Activated B cell treated with CpG ODN at 0.5 μM for 24 hours (primary cell): Measurements from ENCODE around the gene PRKN. TPM values are rescaled to one million over a fixed set of nuclear protein-coding genes. Genes with fewer than 3 reads are reported as not detected.

Experiments
- ATAC-seq: fragments of 200-7000 bp; cut with Tn5 transposase; one replicate; pipeline ENCODE4 v1.10.0; 2021; ENCODE audit warnings: low read depth, mild to moderate bottlenecking, moderate library complexity
- CTCF ChIA-PET: fragments of 350-600 bp; sonication (Branson Sonifier 250); formaldehyde crosslinking; loops from one replicate; lab custom pipeline; 2021; ENCODE audit warnings: antibody characterized with exemption; lab: Charles Lee
- POLR2A ChIA-PET: fragments of 350-600 bp; sonication (Branson Sonifier 250); formaldehyde crosslinking; loops from one replicate; lab custom pipeline; 2021; ENCODE audit warnings: antibody characterized with exemption; lab: Charles Lee
- DNase-seq: peaks from one replicate; pipeline ENCODE4 v3.0.0; 2022
- H3K27ac Mint-ChIP-seq: one replicate; pipeline ENCODE4 v1.8.0; 2020; ENCODE audit warnings: mixed read lengths
- H3K27me3 Mint-ChIP-seq: one replicate; pipeline ENCODE4 v1.8.0; 2021; ENCODE audit warnings: mixed read lengths
- H3K36me3 Mint-ChIP-seq: one replicate; pipeline ENCODE4 v1.8.0; 2021; ENCODE audit warnings: low read depth, mixed read lengths
- H3K4me1 Mint-ChIP-seq: one replicate; pipeline ENCODE4 v1.8.0; 2021; ENCODE audit warnings: mixed read lengths
- H3K4me3 Mint-ChIP-seq: one replicate; pipeline ENCODE4 v1.8.0; 2020; ENCODE audit warnings: mild to moderate bottlenecking, mixed read lengths
- H3K9me3 Mint-ChIP-seq: one replicate; pipeline ENCODE4 v1.8.0; 2020; ENCODE audit warnings: mixed read lengths
- CTCF ChIP-seq: fragments of 200-600 bp; IDR thresholded peaks from one replicate; pipeline ENCODE4 v1.8.0; 2022; ENCODE audit warnings: antibody characterized with exemption, mild to moderate bottlenecking
- intact Hi-C: fragments of 100-400 bp; cut with micrococcal nuclease; formaldehyde crosslinking; loops from one replicate; pipeline ENCODE4 v1.15.1; 2024
- total RNA-seq: library from RNA; stranded (reverse); gene quantifications from 2 replicates; pipeline ENCODE4 v1.2.3, GENCODE V29; 2022

Gene PRKN
- total RNA-seq, 1 donor from 2014 or later: 2.3 TPM

GRCh38 chr6:161598896-161599295 lies 1128.7 kb downstream of the PRKN start:
- no peaks in the 10 kb centered on the region for H3K4me1 Mint-ChIP-seq
- intact Hi-C loops: no loop called here
- TF ChIP-seq CTCF: no peak
- CTCF ChIA-PET: no interaction called here
- POLR2A ChIA-PET: no interaction called here
- no peaks in the 10 kb centered on the region for H3K27me3 Mint-ChIP-seq
- H3K36me3 Mint-ChIP-seq: no peaks in the 10 kb centered on the region
- ATAC-seq: no peak
- H3K9me3 Mint-ChIP-seq: no peaks in the 10 kb centered on the region
- H3K4me3 Mint-ChIP-seq: no peak overlapping the region
- H3K27ac Mint-ChIP-seq: no peak overlapping the region
- DNase-seq: no peak

DNA sequence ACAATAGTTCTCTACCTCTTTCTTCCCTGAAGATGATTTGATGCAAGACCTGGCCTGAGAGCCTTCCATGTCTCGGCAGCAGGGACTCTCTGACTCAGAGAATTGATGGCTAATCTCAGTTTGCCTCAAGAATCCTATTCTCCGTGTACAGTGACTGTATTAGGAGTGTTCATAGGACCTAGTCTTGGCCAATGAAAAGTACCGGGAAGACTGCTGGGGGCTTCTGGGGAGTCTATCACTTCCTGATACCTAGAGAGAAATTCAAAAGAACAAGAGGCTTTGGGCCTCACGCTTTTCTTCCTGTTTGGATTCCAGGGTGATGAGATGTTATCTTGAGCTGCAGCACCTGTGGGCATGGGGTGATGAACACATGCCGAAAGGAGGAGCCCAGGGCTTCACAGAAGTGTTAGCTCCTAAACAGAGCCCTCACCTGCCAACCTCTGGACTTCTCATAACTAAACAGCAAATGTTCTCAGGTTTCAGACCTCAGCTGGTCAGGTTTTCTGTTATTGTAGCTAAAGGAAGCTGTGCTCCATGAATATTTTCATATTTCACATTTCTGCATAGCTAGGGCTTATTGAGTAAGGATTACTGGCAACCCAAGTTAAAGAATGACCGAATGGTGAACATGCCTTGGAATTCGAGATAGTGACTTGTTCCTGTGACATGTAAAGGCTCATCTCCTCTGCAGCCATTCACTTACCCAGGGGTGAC lies 1130.6 kb downstream of the PRKN start:
- POLR2A ChIA-PET: no interaction called here
- H3K27ac Mint-ChIP-seq: no peak overlapping the region

GRCh38 chr6:161594412-161594811 lies 1133.2 kb downstream of the PRKN start:
- ChIA-PET CTCF (no interaction called here), POLR2A (no interaction called here)
- H3K27ac Mint-ChIP-seq: no peak overlapping the region
- no peaks in the 10 kb centered on the region for H3K36me3 Mint-ChIP-seq
- no peaks in the 10 kb centered on the region for H3K4me1 Mint-ChIP-seq
- DNase-seq: no peak
- ATAC-seq: no peak
- no peak overlapping the region for H3K4me3 Mint-ChIP-seq
- TF ChIP-seq CTCF: no peak
- no peaks in the 10 kb centered on the region for H3K27me3 Mint-ChIP-seq
- intact Hi-C loops: no loop called here
- H3K9me3 Mint-ChIP-seq: no peaks in the 10 kb centered on the region

More for the DNA sequence above, 1130.6 kb downstream of the PRKN start:
- no peaks in the 10 kb centered on the region for H3K9me3 Mint-ChIP-seq
- no peaks in the 10 kb centered on the region for H3K4me1 Mint-ChIP-seq
- ATAC-seq (no peak), DNase-seq (no peak)
- H3K4me3 Mint-ChIP-seq: no peak overlapping the region
- no peaks in the 10 kb centered on the region for H3K27me3 Mint-ChIP-seq
- intact Hi-C loops: no loop called here
- CTCF ChIA-PET: no interaction called here
- TF ChIP-seq CTCF: no peak
- no peaks in the 10 kb centered on the region for H3K36me3 Mint-ChIP-seq

DNA sequence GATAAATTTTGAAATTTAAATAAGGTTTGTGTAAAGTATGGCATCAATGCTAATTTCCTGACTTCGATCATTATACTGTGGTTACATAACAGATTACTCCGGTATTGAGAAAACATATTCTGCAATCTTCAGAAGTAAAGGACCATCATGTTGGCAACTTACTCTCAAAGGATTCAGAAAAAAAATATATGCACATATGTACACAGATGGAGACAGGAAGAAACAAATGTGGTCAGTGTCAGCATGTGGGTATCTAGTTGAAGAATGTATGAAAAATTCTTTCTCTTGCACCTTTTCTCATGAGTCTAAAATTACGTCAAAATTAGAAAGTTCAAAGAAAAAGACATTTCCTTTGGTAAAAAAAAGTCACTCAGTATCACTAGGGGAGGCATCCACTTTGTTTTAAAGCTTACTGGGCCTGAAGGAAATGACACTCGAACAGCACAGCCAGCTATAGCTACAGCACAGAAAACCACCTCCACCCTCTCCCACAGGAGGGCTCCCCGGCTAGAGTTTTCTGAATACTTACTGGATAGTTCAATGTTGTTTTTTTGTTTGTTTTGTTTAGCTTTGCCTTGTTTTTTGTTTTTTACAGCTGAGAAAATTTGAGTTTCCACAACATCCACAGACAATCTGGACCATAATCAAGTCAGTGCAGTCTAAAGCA lies 1136.5 kb downstream of the PRKN start:
- H3K9me3 Mint-ChIP-seq: no peaks in the 10 kb centered on the region
- no peak overlapping the region for H3K4me3 Mint-ChIP-seq
- H3K27me3 Mint-ChIP-seq: no peaks in the 10 kb centered on the region
- ATAC-seq (no peak), DNase-seq (no peak)
- ChIA-PET POLR2A (no interaction called here), CTCF (no interaction called here)
- no peak overlapping the region for H3K27ac Mint-ChIP-seq
- H3K36me3 Mint-ChIP-seq: no peaks in the 10 kb centered on the region
- intact Hi-C loops: no loop called here
- no peaks in the 10 kb centered on the region for H3K4me1 Mint-ChIP-seq
- TF ChIP-seq CTCF: no peak

- intact Hi-C loops: no loop called here
- Mint-ChIP-seq H3K4me3 (no peak overlapping the region), H3K4me1 (no peaks in the 10 kb centered on the region), H3K36me3 (no peaks in the 10 kb centered on the region), H3K27ac (no peak overlapping the region), H3K9me3 (no peaks in the 10 kb centered on the region), H3K27me3 (no peaks in the 10 kb centered on the region)
- no peak for DNase-seq
- POLR2A ChIA-PET: no interaction called here
- CTCF ChIA-PET: no interaction called here
- ATAC-seq: no peak
- TF ChIP-seq CTCF: no peak
These were observed 1140.7 kb downstream of the PRKN start for GRCh38 chr6:161586887-161587286.
